ENCODE data around the gene UBE2M. TPM values are rescaled to one million over a fixed set of nuclear protein-coding genes. Genes with fewer than 3 reads are reported as not detected.
A peak's percentile ranks its signal among the peaks of the same experiment; 100 is the strongest.
"Not testable (repeated sequence)": the region's sequence is repeated elsewhere in the genome, so short reads cannot be mapped to it uniquely, and the experiment has no call there.

UBE2M gene
- 64.0 TPM for total RNA-seq

GRCh38 chr19:58558066-58558622 lies at the start of gene UBE2M:
UBE2M (minus strand) TSS chr19:58558611; CDS start chr19:58558381, 230 bp downstream.
- peak; percentile 39 for DNase-seq (ENCODE audit: low spot score)

DNA sequence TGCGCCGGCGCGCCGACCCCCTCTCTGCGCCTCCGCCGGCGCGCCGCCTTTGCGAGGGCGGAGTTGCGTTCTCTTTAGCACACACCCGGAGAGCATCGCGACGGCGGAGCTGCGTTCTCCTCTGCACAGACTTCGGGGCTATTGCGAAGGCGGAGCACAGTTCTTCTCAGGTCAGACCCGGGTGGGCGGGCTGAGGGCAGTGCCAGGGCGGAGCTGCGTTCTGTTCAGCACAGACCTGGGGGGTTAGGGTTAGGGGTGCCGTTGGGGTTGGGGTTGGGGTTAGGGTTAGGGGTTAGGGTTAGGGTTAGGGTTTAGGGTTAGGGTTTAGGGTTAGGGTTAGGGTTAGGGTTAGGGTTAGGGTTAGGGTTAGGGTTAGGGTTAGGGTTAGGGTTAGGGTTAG lies 48.8 kb upstream of the UBE2M start:
- peak; percentile 7 for DNase-seq (ENCODE audit: low spot score)

DNA sequence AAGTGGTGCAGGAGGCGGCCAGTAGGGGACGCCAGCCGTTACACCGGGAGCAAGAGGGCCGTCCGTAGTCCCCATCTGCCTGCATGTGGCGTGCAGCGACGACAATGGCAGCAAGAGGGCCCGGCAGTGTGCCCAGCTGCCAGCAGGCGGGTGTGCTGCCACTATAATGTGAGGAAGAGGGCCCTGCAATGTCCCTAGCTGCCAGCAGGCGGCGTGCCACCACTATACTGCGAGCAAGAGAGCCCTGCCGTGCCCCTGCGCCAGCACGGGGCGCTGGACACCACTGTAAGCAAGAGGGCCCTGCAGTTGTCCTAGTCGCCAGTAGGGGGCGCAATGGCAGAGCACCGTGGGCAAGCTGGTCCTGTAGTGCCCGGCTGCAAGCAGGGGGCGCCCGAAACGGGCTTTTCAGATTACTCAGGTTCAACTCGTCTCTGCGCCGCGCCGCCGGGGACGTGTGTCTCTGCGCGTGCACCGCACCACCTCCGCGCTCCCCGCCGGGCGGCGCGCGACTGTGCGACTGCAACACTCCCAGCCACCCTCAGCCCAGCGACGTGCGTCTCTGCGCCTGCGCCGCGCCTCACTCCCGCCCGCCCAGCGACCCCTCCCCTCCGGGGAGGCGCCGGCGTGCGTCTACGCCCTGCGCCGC lies 48.0 kb upstream of the UBE2M start:
- peak; percentile 9 for DNase-seq (ENCODE audit: low spot score)

GRCh38 chr19:58586133-58586765 lies 27.8 kb upstream of the UBE2M start:
- peak; percentile 6 for DNase-seq (ENCODE audit: low spot score)

GRCh38 chr19:58585442-58586132 lies 27.2 kb upstream of the UBE2M start:
- DNase-seq (ENCODE audit: low spot score): no peak

GRCh38 chr19:58584498-58585441 lies 26.4 kb upstream of the UBE2M start:
- no peak for DNase-seq (ENCODE audit: low spot score)

DNA sequence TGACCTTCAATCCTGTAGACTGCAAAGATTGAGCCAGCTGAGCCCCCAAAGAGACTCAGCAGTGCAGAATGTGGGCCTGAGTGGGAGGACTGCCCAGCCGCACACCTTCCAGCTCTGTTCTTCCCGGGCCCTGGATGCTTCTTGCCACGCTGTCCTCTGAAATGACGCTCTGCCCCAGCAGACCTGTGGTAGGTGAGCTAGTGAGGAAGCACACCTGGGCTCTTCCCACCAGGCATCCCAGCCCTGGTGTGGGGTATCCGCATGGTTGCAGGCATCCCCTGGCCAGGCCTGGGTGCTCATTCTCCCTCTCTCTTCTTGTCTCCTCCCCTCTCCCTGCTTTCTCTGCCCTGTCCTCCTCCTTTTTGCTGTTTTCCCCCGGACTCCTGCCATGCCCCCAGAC lies 24.6 kb upstream of the UBE2M start:
- DNase-seq (ENCODE audit: low spot score): peak; percentile 7

GRCh38 chr19:58581227-58582141 lies 23.1 kb upstream of the UBE2M start:
- peak; percentile 89 for DNase-seq (ENCODE audit: low spot score)

DNA sequence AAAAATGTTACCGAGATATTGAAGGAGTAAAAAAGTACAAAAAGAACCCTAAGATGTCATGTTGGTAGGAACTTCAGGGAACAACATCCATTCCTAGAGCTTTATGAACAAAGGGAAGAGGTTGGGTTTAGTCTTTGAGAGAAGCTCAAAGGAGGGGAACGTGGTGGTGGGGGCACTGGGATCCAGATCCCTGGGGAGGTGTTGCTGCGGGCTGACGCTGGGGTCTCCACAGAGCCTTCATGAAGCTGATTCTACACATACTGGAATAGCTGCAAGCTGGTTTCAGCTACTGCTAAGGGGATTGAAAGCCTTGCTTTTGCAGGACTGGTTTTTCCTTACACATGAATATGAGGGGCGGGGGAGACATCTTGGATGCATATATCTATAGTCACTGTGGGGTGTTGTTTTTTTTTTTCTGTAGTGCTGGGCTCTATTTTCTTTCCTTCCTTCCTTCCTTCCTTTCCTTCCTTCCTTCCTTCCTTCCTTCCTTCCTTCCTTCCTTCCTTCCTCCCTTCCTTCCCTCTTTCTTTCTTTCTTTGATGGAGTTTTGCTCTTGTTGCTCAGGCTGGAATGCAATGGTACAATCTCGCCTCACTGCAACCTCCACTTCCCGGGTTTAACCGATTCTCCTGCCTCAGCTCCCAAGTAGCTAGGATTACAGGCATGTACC lies 21.2 kb upstream of the UBE2M start:
- DNase-seq (ENCODE audit: low spot score): no peak

DNA sequence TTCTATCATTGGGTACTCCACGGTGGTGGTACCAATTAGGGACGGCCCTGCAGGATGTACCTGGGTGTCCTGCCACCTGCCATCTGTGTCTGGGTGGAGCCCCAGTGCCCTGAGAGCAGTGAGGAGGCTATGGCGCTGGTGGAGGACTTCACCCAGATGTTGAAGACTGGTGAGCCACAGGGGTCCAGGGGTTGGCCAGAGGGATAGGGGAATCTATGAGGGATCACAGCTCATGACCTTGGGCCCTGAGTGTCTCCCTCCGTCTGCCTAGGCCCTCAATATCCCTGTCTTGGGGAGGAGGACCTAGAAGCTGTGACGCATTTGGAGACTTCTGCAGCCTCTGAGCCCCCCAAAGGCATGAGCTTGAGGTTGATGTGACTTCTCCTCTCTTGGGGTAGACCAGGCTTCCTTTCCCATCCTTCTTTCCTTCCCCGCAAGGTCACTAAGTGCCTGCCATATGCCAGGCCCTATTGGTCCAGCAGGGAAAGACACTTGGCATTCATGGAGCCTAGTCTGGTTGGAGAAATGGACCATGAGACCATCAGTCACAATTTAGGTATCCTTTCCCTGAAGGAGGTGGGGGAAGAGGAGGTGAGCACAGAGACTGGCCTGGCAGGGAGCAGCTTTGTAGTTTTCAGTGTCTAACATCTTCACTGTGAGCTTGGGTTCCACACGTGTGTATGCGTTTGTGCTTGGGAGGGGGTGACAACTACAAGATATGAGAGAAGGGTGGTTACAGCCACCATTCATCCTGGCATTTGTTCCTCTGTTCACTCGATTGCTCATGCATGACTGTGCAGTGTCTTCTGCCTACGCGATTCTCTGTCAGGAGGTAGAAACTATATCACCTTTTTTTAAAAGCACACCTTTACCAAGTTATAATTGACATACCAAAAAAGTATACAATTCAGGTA lies 19.9 kb upstream of the UBE2M start:
- peak; percentile 9 for DNase-seq (ENCODE audit: low spot score)

GRCh38 chr19:58577581-58577980 lies 19.2 kb upstream of the UBE2M start:
- DNase-seq (ENCODE audit: low spot score): not testable (repeated sequence)

DNA sequence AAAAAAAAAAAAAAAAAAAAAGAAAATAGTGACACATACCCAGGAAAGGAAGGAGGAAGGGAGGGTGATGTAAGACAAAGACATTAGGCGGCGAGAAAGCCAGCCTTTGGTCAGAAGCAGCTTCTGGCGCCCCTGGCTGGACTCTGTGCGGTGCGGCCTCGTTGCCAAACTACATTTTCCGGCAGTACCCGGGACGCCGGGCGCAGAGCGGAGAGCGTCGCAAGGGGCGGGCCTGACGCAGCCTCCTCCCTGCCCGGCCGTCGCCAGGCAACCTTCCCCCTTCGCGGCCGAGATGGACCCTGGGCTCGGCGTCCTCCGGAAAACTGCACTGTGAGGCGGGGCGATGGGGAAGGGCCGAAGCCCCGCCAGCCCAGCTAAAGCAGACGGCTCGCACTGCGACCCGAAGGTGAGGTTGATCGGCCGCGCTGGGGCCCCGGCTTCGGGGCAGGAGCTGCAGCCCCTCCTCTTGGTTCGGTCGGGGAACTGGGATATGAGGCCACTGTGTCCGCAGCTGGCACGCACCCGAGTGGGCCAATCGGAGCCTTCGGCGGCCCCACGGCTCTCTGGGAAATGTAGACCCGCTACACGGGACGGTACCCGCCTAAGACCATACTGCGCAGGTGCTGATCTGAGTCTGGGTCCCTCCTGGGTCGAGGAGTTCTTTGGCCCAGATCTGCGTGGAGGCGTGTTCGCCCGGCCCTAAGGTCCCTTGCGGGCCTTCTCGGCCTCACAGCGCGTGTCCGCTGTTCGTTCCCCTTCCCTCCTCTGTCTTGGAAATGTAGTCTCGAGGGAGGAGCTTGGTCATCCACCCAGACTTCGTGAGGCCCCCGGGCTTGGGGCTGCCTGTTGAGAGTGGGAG lies 17.0 kb upstream of the UBE2M start:
- peak; percentile 88 for DNase-seq (ENCODE audit: low spot score)

- DNase-seq (ENCODE audit: low spot score): no peak
Observed at GRCh38 chr19:58573658-58574164, 15.3 kb upstream of the UBE2M start.

- DNase-seq (ENCODE audit: low spot score): peak; percentile 100
Observed at GRCh38 chr19:58572818-58573657, 14.6 kb upstream of the UBE2M start, which contains the start of gene MZF1. MZF1 (minus strand) TSS chr19:58573335; CDS start chr19:58571389, 1,946 bp downstream.

- DNase-seq (ENCODE audit: low spot score): no peak
Observed at GRCh38 chr19:58572026-58572817, 13.8 kb upstream of the UBE2M start.

GRCh38 chr19:58571575-58571947 lies 13.2 kb upstream of the UBE2M start:
- no peak for DNase-seq (ENCODE audit: low spot score)
